Panc1 (cell line): Measurements from ENCODE around the gene HSD3B2. TPM values are rescaled to one million over a fixed set of nuclear protein-coding genes. Genes with fewer than 3 reads are reported as not detected.

Experiments
- ATAC-seq: fragments of 200-7000 bp; cut with Tn5 transposase; 2 replicates; pipeline ENCODE4 v1.9.1; 2020; ENCODE audit warnings: mild to moderate bottlenecking, moderate library complexity
- BruUV-seq: library from RNA; stranded (reverse); fragments of 400-500 nt; replicated peaks from 2 replicates; lab custom pipeline; 2021; lab: Mats Ljungman, UMichigan
- CTCF ChIA-PET: fragments of 300-600 bp; sonication (Branson Sonifier 250); formaldehyde crosslinking; loops from one replicate; lab custom pipeline; 2022; ENCODE audit warnings: antibody characterized with exemption; lab: Charles Lee
- POLR2A ChIA-PET: fragments of 300-600 bp; sonication (Branson Sonifier 250); formaldehyde crosslinking; loops from one replicate; lab custom pipeline; 2022; ENCODE audit warnings: antibody characterized with exemption; lab: Charles Lee
- DNase-seq: peaks from one replicate; pipeline ENCODE4 v3.0.0-alpha.2; 2010; ENCODE audit warnings: low read depth, low spot score
- H3K27ac ChIP-seq: 2 replicates; pipeline ENCODE4 v1.5.1; 2011; ENCODE audit warnings: mild to moderate bottlenecking, low read length, inconsistent platforms
- H3K27me3 ChIP-seq: fragments of 200-500 bp; sonication (Bioruptor generic); 2 replicates; pipeline ENCODE4 v1.6.0; 2014; ENCODE audit warnings: low read length, inconsistent platforms; ENCODE audit not compliant: control insufficient read depth, insufficient read depth
- H3K36me3 ChIP-seq: fragments of 200-500 bp; sonication (Bioruptor generic); 2 replicates; pipeline ENCODE4 v1.5.1; 2014; ENCODE audit warnings: inconsistent platforms, mild to moderate bottlenecking, low read length, moderate library complexity; ENCODE audit not compliant: control insufficient read depth, insufficient read depth
- H3K4me1 ChIP-seq: 2 replicates; pipeline ENCODE4 v1.5.1; 2011; ENCODE audit warnings: inconsistent platforms, mild to moderate bottlenecking, low read length, moderate library complexity; ENCODE audit not compliant: control insufficient read depth, insufficient read depth
- H3K4me3 ChIP-seq, 2 experiments: 2 replicates each; pipeline ENCODE4 v1.5.1; 2011 to 2012; ENCODE audit warnings: low read depth in 2 of 2, low read length in 2 of 2, mild to moderate bottlenecking in 2 of 2, inconsistent platforms in 1 of 2, moderate library complexity in 1 of 2
- H3K9me3 ChIP-seq: fragments of 200-500 bp; sonication (Bioruptor generic); 2 replicates; pipeline ENCODE4 v1.5.1; 2014; ENCODE audit warnings: low read depth, mild to moderate bottlenecking, inconsistent platforms, low read length, moderate library complexity; ENCODE audit not compliant: control insufficient read depth, insufficient read depth
- CTCF ChIP-seq: fragments of 450-650 bp; IDR thresholded peaks from 2 replicates; pipeline ENCODE4 v1.5.1; 2017; ENCODE audit warnings: mild to moderate bottlenecking
- POLR2AphosphoS5 ChIP-seq: IDR thresholded peaks from 2 replicates; pipeline ENCODE4 v1.6.1; 2012; ENCODE audit warnings: mild to moderate bottlenecking, low read depth, low read length, moderate library complexity
- REST ChIP-seq, 2 experiments: IDR thresholded peaks; 2 replicates each; pipeline ENCODE4 v1.6.1; 2011 to 2012; ENCODE audit warnings: low read depth in 2 of 2, control low read depth in 1 of 2, low read length in 1 of 2, mild to moderate bottlenecking in 1 of 2, moderate library complexity in 1 of 2; ENCODE audit not compliant: insufficient read depth in 1 of 2
- SIN3A ChIP-seq: IDR thresholded peaks from 2 replicates; pipeline ENCODE4 v1.6.1; 2012; ENCODE audit warnings: low read depth, mild to moderate bottlenecking, low read length, moderate library complexity, borderline replicate concordance; ENCODE audit not compliant: insufficient read depth
- TCF7L2 ChIP-seq: IDR thresholded peaks from 2 replicates; pipeline ENCODE4 v1.6.1; 2011; ENCODE audit warnings: mild to moderate bottlenecking, low read depth, low read length, inconsistent platforms
- in situ Hi-C: cut with HindIII; loops from 2 replicates; pipeline ENCODE4 v1.10.0; 2016; ENCODE audit warnings: low sequenced_read_pairs, low pct_unique_long_range_greater_than_20kb
- intact Hi-C: fragments of 100-400 bp; cut with micrococcal nuclease; formaldehyde crosslinking; loops from one replicate; pipeline ENCODE4 v1.10.0; 2022; ENCODE audit not compliant: unreplicated experiment
- total RNA-seq: library from RNA; stranded (reverse); gene quantifications from one replicate; pipeline ENCODE4 v1.2.1, GENCODE V29; 2021; ENCODE audit not compliant: unreplicated experiment

Gene HSD3B2
- total RNA-seq, 1 experiment from 2014 or later: 1.2 TPM

GRCh38 chr1:119409731-119410130 is 5.2 kb upstream of the HSD3B2 start:
- intact Hi-C loops: no loop called here
- POLR2A ChIA-PET: no interaction called here
- CTCF ChIA-PET: no interaction called here

GRCh38 chr1:119410961-119411360 is 4.0 kb upstream of the HSD3B2 start:
- no TSS peak for BruUV-seq
- intact Hi-C loops: no loop called here
- no peak for ATAC-seq

More at GRCh38 chr1:119409731-119410130, 5.2 kb upstream of the HSD3B2 start:
- H3K4me3 ChIP-seq: no peak overlapping the region
- DNase-seq (no peak), ATAC-seq (no peak)
- no peaks in the 10 kb centered on the region for H3K4me1 ChIP-seq
- in situ Hi-C loops: no loop called here
- H3K27ac ChIP-seq: no peak overlapping the region
- no peak for TF ChIP-seq POLR2AphosphoS5
- TF ChIP-seq REST (IDR thresholded peaks at IDR 0.05; ENCODE audit: insufficient read depth in 1 of 2, low read depth in 2 of 2, low read length in 1 of 2): no peak
- no peak for TF ChIP-seq CTCF
- H3K9me3 ChIP-seq: no peaks in the 10 kb centered on the region
- no TSS peak for BruUV-seq
- no peaks in the 10 kb centered on the region for H3K27me3 ChIP-seq
- H3K36me3 ChIP-seq: no peaks in the 10 kb centered on the region

More at GRCh38 chr1:119410961-119411360, 4.0 kb upstream of the HSD3B2 start:
- H3K4me3 ChIP-seq: no peak overlapping the region
- H3K27ac ChIP-seq: no peak overlapping the region
- H3K36me3 ChIP-seq: no peaks in the 10 kb centered on the region
- ChIA-PET CTCF (no interaction called here), POLR2A (no interaction called here)
- in situ Hi-C loops: no loop called here
- no peaks in the 10 kb centered on the region for H3K9me3 ChIP-seq
- H3K4me1 ChIP-seq: no peaks in the 10 kb centered on the region
- TF ChIP-seq REST (IDR thresholded peaks at IDR 0.05; ENCODE audit: insufficient read depth in 1 of 2, low read depth in 2 of 2, low read length in 1 of 2) (no peak), POLR2AphosphoS5 (no peak), TCF7L2 (no peak), SIN3A (no peak), CTCF (no peak)
- peaks cover 2% of the 10 kb centered on the region; the same call in 1 of the 2 replicates for H3K27me3 ChIP-seq
- DNase-seq: no peak
